ENCODE measurements around the gene EHD1.

DNA sequence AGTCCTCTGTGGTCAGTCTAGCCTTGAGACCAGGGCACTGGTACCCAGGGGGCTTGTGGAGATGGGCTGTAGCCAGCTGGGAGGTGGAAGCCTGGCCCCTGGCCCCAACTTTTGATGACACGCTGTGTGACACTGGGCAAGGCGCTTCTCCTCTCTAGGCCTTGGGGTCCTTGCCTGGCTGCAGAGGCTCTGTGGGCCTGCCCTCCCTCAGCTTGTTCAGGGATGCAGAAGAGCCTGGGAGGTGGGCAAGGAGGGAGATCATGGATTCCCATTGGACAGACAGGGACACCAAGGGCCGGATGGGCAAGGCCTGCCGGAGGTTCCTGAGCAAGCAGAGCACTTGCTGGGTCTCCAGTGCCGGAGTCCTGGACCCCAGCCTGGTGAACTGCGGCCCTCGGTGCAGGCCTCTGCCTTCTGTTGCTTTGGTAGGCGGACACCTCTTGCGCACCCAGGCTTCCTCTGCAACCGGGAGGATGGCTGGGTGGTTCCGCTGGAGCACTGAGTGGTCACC is 44.8 kb upstream of the EHD1 start:
- TF ChIP-seq, protein P1, sequence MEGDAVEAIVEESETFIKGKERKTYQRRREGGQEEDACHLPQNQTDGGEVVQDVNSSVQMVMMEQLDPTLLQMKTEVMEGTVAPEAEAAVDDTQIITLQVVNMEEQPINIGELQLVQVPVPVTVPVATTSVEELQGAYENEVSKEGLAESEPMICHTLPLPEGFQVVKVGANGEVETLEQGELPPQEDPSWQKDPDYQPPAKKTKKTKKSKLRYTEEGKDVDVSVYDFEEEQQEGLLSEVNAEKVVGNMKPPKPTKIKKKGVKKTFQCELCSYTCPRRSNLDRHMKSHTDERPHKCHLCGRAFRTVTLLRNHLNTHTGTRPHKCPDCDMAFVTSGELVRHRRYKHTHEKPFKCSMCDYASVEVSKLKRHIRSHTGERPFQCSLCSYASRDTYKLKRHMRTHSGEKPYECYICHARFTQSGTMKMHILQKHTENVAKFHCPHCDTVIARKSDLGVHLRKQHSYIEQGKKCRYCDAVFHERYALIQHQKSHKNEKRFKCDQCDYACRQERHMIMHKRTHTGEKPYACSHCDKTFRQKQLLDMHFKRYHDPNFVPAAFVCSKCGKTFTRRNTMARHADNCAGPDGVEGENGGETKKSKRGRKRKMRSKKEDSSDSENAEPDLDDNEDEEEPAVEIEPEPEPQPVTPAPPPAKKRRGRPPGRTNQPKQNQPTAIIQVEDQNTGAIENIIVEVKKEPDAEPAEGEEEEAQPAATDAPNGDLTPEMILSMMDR (IDR thresholded peaks at IDR 0.05): no peak
- no peak for TF ChIP-seq POLR2A (IDR thresholded peaks at IDR 0.05)

All from breast epithelium (tissue), 3 donors.